Mucosa of descending colon (tissue), 3 donors: ENCODE results near the gene BBC3. TPM values are rescaled to one million over a fixed set of nuclear protein-coding genes. Genes with fewer than 3 reads are reported as not detected.
A peak's percentile ranks its signal among the peaks of the same experiment; 100 is the strongest.

Experiments
- ATAC-seq: fragments of 200-7000 bp; cut with Tn5 transposase; one replicate; pipeline ENCODE4 v1.9.1; 2020; ENCODE audit warnings: mild to moderate bottlenecking, moderate library complexity
- DNase-seq, 3 donors: peaks; one replicate each; pipeline ENCODE4 v3.0.0-alpha.2; 2020
- H3K36me3 ChIP-seq: fragments of 200-600 bp; one replicate; pipeline ENCODE4 v1.8.0; 2021; ENCODE audit warnings: low read depth, mild to moderate bottlenecking
- H3K4me1 ChIP-seq: fragments of 200-600 bp; one replicate; pipeline ENCODE4 v1.8.0; 2021; ENCODE audit warnings: low read depth, mild to moderate bottlenecking
- H3K4me3 ChIP-seq: fragments of 200-600 bp; one replicate; pipeline ENCODE4 v1.8.0; 2021; ENCODE audit warnings: mild to moderate bottlenecking
- H3K9me3 ChIP-seq: fragments of 200-600 bp; one replicate; pipeline ENCODE4 v1.8.0; 2021; ENCODE audit warnings: mild to moderate bottlenecking
- intact Hi-C, 2 donors: fragments of 100-400 bp; cut with DNase I in 1 of 2; cut with micrococcal nuclease in 1 of 2; formaldehyde crosslinking; loops; one replicate each; pipeline versions ENCODE4 v1.11.0 to v1.11.1; 2022; cut with DNase I, micrococcal nuclease
- total RNA-seq, 3 donors: library from RNA; stranded (reverse); fragmentation: NEBNext Ultra II Directional in 2 of 3; extraction: Animal tissue kit (Norgen Biotek cat#: 25700) in 2 of 3; gene quantifications; one replicate each; pipeline versions ENCODE4 v1.2.1 to v1.2.4, GENCODE V29; 2021 to 2023
- TF ChIP-seq, protein P1 (sequence below): fragments of 200-600 bp; IDR thresholded peaks from one replicate; pipeline ENCODE4 v1.8.0; 2022; ENCODE audit warnings: antibody characterized with exemption, mild to moderate bottlenecking
- donor health status: DM: no; HTN: no; CAD: no; lungs with moderate emphysema.
- donor health status: DM: no; HTN: no; CAD: no.
- donor health status: DM: no; HTN: yes; CAD: no.

The BBC3 gene
- total RNA-seq, 3 donors from 2014 or later = 18.3 to 24.9 (median 22.8) TPM

DNA sequence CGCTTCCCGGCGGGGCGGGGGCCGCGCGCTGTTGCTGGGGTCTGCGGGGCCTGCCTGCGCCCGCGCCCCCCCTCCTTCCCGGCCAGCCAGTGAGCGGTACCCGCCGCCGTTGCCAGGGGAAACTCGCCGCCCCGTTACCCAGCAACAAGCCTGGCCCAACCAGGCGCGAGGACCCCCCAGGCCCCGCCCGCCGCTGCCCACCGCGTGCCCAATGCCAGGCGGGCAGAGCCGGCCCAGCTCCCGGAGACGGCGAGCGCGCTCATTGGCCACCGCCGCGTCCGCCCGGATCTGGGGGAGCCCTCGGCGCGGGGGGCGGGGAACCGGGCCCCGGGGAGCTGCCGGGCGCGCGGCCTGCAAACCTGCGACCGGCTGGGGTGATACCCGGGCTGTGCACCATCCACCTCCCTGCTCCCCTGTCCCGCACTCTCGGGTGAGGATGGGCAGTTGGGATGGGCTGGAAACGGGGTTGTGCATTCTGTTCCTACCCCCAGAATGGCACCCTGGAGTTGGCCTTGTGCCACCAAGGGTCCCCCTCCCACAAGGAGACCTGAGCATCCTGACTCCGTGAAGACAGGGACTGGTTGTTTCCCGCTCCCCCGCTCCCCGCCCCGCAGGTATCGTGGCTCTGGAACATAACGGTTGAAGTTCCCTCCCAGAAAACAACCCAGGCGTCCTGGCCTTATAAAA, 8.8 kb upstream of the BBC3 start:
- Histone ChIP-seq H3K9me3 (no peaks in the 10 kb centered on the region), H3K4me1 (peaks cover 34% of the 10 kb centered on the region), H3K36me3 (no peaks in the 10 kb centered on the region), H3K4me3 (no peak overlapping the region)
- intact Hi-C loops = no loop called here
- ATAC-seq (no peak), DNase-seq (peak; percentile 26 to 66 (median 65))
- TF ChIP-seq, protein P1, sequence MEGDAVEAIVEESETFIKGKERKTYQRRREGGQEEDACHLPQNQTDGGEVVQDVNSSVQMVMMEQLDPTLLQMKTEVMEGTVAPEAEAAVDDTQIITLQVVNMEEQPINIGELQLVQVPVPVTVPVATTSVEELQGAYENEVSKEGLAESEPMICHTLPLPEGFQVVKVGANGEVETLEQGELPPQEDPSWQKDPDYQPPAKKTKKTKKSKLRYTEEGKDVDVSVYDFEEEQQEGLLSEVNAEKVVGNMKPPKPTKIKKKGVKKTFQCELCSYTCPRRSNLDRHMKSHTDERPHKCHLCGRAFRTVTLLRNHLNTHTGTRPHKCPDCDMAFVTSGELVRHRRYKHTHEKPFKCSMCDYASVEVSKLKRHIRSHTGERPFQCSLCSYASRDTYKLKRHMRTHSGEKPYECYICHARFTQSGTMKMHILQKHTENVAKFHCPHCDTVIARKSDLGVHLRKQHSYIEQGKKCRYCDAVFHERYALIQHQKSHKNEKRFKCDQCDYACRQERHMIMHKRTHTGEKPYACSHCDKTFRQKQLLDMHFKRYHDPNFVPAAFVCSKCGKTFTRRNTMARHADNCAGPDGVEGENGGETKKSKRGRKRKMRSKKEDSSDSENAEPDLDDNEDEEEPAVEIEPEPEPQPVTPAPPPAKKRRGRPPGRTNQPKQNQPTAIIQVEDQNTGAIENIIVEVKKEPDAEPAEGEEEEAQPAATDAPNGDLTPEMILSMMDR = no peak

DNA sequence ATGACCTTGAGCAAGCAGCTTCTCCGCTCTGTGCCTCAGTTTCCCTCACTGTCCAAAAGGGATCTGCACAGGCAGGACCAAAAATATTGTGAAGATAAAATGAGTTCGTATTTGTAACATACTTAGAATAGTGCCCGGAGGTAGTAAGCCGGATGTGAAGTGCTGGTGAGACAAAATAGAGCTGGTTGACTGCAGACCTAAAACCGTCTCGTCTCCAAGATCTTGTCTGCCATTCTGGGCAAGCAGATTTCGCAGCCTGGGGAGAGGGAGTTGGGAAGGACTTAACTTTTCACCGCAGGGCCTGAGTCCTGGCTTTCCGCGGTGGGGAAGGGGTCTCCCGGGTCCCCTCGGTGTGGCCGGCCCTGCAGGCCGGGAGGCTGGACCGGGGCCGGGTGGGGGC, 8.2 kb upstream of the BBC3 start:
- Histone ChIP-seq H3K4me3 (no peak overlapping the region), H3K36me3 (no peaks in the 10 kb centered on the region), H3K9me3 (no peaks in the 10 kb centered on the region), H3K4me1 (peaks cover 30% of the 10 kb centered on the region)
- ATAC-seq = no peak
- intact Hi-C loops = no loop called here
- no peak for DNase-seq
- TF ChIP-seq, protein P1 = no peak

DNA sequence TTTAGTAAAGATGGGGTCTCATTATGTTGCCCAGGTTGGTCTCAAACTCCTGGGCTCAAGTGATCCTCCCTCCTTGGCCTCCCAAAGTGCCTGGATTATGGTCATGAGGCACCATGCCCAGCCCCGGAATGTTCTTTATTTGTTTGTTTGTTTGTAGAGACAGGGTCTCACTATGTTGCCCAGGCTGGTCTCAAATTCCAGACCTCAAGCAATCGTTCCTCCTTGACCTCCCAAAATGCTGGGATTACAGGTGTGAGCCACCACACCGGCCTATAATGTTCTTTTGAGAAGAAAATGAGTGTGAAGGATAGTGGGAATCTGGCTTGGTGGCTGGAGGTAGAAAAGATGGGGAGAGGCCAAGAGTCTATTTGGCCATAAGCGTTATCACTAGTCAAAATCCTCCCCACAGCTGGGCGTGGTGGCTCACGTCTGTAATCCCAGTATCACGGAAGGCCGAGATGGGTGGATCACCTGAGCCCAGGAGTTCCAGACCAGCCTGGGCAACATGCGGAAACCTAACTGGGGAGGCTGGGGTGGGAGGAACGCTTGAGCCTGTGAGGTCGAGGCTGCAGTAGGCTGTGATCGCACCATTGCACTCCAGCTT, 5.2 kb upstream of the BBC3 start:
- intact Hi-C loops = no loop called here
- Histone ChIP-seq H3K4me3 (no peak overlapping the region), H3K36me3 (no peaks in the 10 kb centered on the region), H3K4me1 (peaks cover 27% of the 10 kb centered on the region), H3K9me3 (no peaks in the 10 kb centered on the region)
- TF ChIP-seq, protein P1 = no peak
- DNase-seq (no peak), ATAC-seq (no peak)

DNA sequence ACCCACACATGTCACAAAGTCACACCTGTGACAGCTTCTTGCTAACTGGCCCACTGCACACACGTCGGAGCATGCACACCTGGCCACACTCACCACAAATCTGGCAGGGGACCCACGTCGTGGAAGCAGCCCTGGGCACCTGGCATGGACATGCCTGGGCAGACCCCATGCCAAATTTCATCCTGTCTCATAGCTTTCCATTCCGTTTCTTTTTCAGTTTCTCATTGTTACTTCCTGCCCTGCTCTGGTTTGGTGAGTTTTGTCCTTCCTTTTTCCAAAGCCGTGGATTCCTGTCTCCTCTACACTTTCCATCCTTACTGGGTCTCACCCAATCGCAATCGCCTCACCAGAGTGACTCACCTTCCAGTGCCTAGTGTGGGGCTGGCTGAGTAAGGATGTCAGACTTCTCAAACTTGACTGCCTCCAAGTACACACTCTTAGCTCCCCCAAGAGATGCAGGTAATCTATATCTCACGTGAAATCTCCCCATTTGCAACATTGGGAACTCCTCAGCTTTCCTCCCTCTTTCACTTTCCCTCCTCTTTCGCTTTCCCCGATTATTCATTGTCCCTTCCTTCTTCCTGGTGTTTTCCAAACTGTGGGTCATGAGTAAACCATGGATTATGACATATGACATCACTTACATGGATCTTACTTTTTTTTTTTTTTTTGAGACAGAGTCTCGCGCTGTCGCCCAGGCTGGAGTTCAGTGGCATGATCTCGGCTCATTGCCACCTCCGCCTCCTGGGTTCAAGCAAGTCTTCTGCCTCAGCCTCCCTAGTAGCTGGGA, 1.6 kb upstream of the BBC3 start:
- TF ChIP-seq, protein P1 = no peak
- H3K4me3 ChIP-seq = peak overlapping the region; percentile 18
- no peaks in the 10 kb centered on the region for H3K36me3 ChIP-seq
- H3K4me1 ChIP-seq = peaks cover 18% of the 10 kb centered on the region
- DNase-seq (peak; percentile 58 to 75 (median 71)), ATAC-seq (peak; percentile 50)
- H3K9me3 ChIP-seq = no peaks in the 10 kb centered on the region
- intact Hi-C loops = no loop called here

DNA sequence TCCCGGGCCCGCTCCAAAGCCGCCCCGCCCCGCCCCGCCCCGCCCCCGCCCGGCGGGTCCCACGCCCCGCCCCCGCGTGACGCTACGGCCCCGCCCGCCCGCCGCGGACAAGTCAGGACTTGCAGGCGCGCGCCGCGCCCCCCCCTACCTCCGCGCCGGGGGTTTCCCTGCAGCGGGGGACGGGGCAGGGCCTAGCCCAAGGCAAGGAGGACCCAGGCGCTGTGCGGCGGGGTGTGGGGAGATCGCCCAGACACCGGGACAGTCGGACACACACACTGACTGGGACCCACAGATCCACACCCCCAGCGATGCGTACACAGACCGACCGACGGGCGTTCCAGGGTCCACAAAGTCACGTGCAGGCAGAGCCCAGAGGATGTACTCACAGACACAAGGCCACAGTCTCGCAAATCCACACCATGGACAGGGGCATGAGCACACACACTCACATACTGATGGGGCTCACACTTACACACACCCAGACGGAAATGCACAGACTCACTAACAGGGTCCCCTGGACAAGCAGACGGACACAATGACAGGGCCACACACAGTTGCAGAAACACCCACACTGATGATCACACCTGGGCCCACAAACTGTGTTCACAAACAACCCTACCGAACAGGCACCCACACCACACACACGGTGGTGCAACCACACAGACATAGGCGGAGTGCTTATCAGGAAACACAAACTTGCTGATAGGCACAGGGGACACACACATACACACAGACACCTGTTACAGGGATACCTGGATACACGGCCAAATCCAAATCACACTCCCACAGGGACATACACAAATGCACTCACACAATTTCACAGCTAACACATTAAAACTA, 436 bp upstream of the BBC3 start:
- TF ChIP-seq, protein P1 = no peak
- Histone ChIP-seq H3K4me1 (peaks cover 30% of the 10 kb centered on the region), H3K36me3 (no peaks in the 10 kb centered on the region), H3K4me3 (peak overlapping the region; percentile 77), H3K9me3 (no peaks in the 10 kb centered on the region)
- intact Hi-C loops = no loop called here
- peak; percentile 61 for ATAC-seq
- DNase-seq = peak; percentile 95 to 96 (median 96)
